HG03354 (cell line): Measurements from ENCODE around the gene MAN1B1.
"Not testable (repeated sequence)": the region's sequence is repeated elsewhere in the genome, so short reads cannot be mapped to it uniquely, and the experiment has no call there.

Experiments
- ATAC-seq: cut with Tn5 transposase; IDR thresholded peaks from one replicate; pipeline ENCODE4 v1.9.1; 2021; ENCODE audit warnings: mild to moderate bottlenecking; ENCODE audit not compliant: unreplicated experiment, poor library complexity, severe bottlenecking

The MAN1B1 gene

DNA sequence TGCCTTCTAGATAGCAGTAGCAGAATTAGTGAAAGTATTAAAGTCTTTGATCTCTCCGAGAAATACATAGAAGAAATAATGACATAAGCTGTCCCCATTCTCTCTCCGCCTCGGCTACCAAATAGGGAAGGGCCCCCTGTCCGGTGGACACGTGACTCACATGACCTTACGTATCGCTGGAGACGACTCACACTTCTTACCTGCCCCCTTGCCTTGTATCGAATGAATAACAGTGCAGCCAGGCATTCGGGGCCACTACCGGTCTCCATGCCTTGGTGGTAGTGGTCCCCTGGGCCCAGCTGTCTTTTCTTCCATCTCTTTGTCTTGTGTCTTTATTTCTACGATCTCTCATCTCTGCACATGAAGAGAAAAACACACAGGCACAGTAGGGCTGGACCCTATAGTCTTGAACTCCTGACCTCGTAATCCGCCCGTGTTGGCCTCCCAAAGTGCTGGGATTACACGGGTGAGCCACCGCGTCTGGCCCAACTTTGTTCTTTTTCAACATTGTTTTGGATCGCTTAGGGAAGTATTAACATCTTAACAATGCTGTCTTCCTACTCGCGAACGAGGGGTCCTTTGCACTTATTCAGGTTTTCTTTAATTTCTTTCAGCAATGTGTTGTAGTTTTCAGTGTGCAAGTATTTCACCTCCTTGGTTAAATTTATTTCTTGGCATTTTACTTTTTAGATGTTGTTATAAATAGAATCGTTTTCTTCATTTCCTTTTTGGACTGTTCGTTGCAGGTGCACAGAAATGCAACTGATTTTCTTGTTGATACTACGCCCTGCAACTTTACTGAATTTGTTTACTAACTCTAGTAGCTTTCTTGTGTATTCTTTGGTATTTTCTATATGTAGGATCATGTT is 35.4 kb downstream of the MAN1B1 start:
- ATAC-seq: not testable (repeated sequence)

DNA sequence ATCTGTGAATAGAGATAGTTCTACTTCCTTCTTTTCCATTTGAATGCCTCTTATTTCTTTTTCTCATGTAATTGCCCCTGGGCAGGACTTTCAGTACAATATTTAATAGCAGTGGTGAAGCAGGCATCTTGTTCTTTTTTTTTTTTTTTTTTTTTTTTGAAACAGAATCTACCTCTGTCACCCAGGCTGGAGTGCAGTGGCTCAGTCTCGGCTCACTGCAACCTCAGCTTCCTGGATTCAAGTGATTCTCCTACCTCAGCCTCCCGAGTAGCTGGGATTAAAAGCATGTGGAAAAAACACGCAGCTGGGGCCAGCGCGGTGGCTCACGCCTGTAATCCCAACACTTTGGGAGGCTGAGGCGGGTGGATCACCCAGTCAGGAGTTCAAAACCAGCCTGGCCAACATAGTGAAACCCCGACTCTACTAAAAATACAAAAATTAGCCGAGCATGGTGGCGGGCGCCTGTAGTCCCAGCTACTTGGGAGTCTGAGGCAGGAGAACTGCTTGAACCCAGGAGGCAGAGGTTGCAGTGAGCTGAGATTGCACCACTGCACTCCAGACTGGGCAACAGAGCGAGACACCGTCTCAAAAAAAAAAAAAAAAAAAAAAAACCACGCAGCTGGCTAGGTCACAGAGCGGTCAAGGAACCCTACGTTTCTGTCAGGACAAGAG is 36.1 kb downstream of the MAN1B1 start:
- not testable (repeated sequence) for ATAC-seq

DNA sequence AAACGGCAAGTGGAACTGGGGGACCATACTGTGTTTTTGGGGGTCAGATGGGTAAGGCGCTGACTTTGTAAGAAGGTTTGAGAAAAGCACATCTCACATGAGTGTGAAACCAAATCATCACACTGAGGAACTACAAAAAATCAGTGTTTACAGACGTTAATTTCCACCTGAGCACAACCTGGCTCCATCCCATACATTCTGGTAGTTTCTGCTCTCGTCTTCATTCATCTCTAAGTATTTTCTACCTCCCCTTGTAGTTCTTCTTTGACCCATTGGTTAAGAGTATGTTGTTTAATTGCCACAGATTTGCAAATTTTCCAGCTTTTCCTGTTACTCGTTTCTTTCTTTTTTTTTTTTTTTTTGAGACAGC is 36.7 kb downstream of the MAN1B1 start:
- peak; percentile 42 for ATAC-seq

DNA sequence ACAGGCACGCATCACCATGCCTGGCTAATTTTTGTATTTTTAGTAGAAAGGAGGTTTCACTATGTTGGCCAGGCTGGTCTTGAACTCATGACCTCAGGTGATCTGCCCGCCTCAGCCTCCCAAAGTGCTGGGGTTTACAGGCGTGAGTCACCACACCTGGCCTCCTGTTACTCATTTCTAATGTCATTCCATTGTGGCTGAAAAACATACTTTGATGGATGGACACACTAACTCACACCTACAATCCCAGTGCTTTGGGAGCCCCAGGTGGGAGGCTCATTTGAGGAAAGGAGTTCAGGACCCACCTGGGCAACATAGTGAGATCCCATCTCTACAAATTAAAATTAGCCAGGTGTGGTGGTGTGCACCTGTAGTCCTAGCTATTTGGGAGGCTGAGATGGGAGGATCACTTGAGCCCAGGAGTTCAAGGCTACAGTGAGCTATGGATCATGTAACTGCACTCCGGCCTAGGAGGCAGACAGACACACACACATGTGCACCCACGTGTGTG is 37.2 kb downstream of the MAN1B1 start:
- ATAC-seq: not testable (repeated sequence)

DNA sequence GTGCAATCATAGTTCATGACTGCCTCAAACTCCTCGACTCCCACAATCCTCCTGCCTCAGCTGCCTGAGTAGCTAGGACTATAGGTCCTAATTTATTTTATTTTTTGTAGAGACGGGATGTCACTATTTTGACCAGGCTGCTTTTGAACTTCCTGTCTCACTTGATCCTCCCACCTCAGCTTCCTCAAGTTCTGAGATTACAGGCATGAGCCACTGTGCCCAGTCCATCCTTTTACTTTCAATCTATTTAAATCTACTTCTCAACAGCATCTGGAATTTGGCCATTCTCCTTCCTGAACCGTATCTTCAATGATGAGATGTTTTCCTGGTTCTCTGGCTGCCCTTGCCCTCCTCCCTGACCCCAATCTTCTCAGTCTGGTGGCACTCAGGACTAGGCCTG is 40.0 kb downstream of the MAN1B1 start:
- no peak for ATAC-seq

DNA sequence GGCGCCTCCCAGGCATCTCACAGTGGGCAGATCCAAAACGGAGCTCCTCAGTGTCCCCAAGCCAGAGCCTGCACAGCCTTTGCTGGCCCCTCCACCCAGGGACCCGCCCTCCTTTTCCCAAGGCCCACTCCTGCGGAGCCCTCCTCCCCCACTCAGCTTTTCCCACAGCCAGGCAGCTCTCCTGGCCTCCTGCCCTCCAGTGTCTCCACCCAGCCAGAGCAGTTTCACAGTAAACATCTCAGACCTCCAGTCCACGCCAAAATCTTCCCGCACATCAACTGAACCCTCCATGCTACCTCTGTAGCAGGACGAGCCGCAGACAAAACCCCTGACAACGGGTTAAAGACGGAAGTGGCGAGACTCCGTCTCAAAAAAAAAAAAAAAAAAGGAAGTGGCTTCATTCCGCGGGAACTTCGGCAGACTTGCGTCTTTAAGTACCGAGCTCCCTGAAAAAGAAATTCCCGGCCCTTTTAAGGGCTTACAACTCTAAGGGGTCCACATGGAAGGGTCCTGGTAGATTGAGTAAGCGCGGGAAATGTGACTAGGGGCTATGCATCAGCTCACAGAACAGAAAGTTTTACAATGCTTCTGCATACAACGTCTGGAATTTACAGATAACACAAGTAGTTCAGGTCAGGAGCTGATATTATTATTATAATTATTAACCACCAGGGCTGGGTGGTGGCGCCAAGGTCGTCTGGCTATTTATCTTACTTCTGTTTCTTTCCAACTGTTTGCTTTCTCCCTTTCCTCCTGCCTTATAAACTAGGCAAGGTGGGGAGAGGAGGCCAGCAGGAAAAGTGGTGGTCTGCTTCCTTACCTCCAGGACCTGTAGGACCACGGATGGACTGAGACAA is 40.7 kb downstream of the MAN1B1 start:
- ATAC-seq: no peak

DNA sequence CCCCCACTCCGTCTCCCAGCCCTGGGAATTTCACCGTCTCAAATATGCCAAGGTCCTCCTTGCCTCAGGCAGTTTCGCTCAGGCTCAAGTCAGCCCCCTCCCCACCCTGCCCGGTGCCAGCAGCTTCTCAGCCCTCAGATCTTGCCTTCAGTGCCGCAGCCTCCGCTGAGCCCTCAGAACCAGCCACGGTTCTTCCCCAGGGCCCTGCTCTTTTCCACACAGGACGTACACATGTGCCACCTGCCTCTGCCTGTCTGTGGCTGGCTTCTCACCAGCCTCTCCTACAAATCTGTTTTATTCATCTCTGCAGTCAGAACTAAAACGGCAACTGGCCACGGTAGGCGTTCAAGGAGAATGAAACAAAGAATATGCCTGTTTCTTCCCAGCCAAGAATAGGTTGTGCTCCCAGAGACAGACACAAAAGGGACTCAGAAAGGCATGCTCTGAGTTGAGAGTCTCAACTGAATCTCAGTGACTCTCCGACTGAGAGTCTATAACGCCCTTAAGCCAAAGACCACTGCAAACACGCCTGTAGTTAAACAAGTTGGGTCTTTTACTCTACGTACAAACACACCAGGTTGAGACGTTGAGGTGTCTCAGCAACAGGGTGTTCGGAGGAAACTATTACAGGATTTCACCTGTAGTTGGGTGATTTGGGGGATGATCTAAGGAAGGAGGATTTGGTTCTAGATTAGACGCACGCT is 41.5 kb downstream of the MAN1B1 start:
- no peak for ATAC-seq

DNA sequence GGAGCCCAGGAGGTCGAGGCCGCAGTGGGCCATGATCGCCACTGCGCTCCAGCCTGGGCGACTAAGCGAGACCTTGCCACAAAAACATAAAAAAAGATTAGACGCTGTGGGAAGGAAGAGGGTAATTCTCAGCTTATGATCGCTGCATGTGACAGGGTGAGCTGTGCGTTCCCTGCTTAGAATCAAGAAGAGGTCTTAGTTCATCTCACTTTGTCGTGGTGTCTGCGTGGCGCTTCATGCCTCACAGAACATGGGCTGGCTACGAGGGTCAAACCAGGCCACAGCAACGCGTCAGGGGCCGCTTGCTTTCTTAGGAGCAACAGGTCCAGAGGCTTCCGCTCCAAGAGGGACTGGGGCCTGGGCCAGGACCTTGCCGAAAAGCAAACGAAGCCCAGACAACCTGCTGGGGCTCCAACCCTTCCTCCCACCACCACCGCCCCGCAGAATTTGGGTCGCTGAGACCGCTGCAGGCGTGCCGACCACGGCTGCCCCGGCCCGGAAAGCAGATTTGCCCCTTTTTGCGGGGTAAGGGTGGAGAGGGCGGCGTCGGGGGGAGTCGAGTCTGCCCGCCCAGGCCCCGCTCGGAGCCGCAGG is 42.2 kb downstream of the MAN1B1 start:
- ATAC-seq: peak; percentile 3

DNA sequence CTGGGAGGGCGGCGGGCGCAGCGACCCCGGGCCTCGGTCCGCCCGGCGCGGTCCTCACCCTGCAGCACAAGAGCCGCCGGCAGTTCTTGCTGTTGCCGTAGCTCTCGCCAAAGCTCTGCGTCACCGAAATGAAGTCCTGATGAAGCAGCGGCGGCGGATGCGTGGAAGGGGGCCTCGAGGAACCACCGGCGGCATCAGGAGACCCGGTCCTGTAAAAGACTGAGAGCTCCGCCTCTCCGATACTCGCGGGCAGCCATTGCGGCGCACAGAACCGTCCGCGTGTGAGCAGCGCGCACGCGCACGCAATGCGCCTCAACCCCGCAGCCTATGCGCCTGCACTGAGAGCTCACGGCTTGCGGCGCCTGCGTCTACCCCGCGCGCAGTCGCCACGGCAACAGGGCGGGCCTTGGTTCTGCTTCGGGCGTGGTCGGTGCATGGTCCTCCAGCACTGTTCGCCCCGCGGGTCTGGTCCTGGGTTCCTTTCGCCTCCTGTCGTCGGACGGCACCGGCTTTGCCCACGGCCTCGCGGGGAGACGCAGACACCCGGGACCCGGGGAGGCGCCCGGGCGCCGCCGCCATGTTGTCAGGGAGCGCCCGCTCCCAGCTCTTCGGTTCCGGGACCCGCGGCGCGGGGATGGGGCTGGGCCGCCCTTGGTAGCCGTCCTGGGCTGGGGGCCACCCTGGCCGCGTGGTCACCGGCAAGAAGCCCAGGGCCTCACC is 42.8 kb downstream of the MAN1B1 start:
- peak; percentile 86 for ATAC-seq

DNA sequence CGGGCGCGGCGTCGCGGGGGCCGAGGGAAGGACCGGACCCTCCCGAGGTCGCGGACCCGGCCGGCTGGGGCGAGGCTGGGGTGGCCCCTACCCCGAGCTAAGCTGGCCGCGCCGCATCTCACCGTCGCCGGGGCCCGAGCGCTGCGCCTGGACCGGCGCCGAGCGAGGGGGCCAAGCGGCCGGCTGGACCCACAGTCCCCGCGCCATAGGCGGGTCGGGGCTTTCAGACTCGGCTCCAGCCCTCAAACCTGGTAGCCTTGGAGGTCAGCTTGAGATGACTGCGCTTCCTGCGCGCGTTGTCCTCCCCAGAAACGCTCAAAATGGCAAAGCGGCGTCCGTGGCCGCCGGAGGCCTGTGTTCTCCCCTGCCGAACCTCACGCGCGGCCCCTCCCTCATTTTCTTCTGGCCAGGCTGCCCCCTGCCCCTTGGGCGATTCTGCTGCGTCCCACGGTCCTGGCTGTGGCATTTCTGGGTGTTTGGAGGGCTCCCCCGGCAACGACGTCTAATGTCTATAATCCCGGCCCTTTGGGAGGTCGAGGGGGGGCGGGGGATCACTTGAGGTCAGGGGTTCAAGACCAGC is 43.5 kb downstream of the MAN1B1 start:
- peak; percentile 12 for ATAC-seq

DNA sequence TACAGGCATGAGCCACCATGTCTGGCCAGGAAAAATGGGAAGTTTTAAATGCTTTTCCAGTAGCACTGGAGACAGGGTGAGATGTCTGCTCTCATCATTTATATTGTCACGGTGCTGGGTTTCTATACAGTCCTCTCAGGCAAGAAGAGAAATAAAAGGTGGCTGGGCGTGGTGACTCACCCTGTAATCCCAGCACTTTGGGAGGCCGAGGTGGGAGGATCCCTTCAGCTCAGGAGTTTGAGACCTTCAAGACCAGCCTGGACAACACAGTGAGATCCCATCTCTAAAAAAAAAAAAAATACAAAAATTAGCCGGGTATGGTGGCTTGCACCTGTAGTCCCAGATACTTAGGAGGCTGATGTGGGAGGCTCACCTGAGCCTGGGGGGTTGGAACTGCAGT is 47.4 kb downstream of the MAN1B1 start:
- no peak for ATAC-seq

DNA sequence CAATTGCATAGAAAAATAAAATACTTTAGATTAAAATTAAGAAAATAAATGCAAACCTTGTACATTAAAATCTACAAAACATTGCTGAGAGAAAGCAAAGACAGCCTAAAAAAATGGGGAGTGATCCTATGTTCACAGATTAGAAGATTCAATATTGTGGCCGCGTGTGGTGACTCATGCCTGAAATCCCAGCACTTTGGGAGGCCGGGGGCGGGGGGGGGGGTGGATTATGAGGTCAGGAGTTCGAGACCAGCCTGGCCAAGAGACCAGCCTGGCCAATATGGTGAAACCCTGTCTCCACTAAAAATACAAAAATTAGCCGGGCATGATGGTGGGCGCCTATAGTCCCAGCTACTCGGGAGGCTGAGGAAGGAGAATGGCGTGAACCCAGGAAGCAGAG is 48.4 kb downstream of the MAN1B1 start:
- not testable (repeated sequence) for ATAC-seq

DNA sequence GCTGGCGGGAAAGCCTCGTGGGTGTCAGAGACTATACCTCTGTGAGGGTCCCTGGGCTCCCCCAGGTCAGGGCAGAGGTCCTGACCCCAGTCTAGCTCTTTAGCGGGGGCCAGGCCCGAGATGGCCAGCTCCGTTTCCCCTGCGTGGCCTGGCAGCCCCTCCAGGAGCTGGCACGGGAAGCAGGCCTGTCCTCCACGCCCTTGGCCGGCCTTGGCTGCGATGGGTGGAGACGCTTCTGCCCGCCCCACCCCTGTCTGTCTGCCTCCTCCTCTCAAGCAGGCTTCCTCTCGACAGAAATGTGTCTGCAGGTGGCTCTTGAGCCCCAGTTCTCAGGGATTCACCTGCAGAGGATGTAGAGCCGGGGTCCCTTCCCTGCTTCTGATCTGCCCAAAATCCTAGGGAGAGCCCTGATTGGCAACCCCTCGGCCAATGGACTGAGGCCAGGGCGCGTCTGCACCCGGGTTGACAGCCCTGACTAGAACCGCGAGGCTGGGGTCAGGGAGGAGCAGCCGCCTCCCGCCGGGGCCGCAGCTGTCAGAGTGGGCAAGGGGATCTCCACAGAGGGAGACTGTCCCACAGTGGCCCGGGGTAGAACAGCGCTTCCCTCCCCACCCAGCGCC is 49.6 kb downstream of the MAN1B1 start:
- no peak for ATAC-seq

DNA sequence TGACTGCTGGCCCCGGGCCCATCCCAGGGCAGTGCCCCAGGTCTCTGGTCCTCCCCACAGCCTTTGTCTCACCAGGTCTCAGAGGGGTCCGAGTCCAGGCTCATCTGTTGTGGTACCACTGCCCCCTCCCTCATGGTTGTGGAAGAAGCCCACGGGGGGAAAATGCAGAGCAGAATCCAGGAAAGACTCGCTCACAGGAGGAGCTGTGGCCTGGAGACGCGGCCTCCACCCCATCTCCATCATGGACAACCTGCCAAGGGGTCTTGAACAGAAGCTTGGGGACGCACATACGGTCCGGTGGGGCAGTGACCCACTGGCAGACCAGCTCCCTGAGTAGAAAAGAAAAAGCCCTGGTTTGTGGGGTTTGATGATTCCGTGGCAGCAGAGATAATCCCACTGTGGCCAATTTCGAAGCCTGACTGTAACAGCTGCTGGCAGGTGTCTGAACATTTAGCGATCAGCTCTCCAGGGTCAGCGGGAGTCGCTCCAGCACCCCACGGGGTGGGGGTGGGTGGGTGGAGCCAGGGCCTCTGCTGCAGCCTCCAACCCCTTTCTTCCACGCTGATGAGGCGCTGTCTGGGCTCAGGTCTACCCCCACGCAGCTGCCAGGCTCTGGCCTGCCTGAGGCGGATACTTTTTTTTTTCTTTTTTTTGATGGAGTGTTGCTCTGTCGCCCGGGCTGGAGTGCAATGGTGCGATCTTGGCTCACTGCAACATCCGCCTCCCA is 50.3 kb downstream of the MAN1B1 start:
- no peak for ATAC-seq

DNA sequence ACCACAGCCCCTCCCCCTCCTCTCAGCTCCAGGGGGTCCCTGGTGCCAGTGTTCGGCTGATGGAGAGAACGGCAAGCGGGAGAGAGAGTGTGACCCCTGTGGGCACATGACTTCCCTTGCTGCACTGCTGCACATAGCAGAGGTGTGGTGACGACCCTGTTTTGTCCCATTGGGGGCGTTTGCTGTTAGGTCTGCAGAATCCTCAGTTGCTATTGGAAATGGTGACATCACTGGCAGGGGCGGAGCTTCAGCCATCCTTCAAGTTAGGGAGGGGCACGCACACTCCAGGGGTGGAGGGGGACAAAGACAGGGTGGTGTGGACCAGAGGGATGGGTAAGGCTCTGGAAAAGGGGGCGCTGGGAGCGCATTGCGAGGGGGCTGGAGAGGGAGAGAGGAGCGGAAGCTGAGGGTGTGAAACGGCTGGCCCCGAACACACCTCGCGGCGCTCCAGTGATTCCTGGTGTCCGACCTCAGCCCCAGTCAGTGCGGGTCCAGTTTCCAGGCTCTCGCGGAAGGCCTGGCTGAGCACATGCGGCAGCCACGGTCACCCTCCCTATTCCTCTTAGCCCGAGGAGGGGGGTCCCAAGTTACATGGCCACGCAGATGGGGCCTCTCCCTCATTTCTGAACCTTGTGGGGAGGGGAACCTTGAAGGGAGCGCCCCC is 51.4 kb downstream of the MAN1B1 start:
- ATAC-seq: no peak

DNA sequence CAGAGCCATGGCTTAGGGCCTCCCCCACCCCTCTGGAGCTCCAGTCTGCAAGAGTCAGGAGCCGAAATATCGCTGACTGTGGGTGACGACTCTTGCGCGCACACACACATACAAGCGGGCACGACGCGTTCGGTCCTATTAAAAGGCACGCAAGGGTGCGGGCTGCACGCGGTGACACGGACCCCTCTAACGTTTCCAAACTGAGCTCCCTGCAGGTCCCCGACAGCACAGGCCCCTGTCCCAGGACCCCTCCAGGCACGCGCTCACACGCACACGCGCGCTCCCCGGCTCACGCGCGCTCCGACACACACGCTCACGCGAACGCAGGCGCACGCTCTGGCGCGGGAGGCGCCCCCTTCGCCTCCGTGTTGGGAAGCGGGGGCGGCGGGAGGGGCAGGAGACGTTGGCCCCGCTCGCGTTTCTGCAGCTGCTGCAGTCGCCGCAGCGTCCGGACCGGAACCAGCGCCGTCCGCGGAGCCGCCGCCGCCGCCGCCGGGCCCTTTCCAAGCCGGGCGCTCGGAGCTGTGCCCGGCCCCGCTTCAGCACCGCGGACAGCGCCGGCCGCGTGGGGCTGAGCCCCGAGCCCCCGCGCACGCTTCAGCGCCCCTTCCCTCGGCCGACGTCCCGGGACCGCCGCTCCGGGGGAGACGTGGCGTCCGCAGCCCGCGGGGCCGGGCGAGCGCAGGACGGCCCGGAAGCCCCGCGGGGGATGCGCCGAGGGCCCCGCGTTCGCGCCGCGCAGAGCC is 52.1 kb downstream of the MAN1B1 start, which contains the start of gene GRIN1:
Gene GRIN1, plus strand, starts transcription at position 433 of the 746 bp plus-strand sequence. CDS start 333 bp downstream, outside the sequence.
- no peak for ATAC-seq
